ENCODE data around the gene UGGT2.

DNA sequence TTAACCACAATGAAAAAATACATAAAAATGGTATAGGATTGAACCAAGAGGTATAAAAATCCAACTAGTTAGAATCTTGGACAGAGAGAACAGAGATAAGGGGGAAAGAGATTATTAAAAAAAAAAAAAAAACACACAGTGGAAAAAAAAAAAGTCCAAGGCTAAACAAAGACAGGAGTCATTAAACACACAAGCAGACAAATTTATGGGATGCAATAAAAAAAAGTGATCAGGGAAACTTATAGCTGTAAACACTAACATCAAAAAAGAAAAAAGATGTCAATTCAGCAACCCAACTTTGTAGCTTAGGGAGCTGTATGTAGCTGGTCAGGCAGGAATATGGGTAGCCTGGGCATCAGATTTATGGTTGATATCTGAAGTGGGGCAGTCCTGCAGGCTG lies 247.3 kb downstream of the UGGT2 start:
- TF ChIP-seq, protein P1, sequence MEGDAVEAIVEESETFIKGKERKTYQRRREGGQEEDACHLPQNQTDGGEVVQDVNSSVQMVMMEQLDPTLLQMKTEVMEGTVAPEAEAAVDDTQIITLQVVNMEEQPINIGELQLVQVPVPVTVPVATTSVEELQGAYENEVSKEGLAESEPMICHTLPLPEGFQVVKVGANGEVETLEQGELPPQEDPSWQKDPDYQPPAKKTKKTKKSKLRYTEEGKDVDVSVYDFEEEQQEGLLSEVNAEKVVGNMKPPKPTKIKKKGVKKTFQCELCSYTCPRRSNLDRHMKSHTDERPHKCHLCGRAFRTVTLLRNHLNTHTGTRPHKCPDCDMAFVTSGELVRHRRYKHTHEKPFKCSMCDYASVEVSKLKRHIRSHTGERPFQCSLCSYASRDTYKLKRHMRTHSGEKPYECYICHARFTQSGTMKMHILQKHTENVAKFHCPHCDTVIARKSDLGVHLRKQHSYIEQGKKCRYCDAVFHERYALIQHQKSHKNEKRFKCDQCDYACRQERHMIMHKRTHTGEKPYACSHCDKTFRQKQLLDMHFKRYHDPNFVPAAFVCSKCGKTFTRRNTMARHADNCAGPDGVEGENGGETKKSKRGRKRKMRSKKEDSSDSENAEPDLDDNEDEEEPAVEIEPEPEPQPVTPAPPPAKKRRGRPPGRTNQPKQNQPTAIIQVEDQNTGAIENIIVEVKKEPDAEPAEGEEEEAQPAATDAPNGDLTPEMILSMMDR (IDR thresholded peaks at IDR 0.05): no peak
- TF ChIP-seq POLR2A (IDR thresholded peaks at IDR 0.05): no peak

Data from esophagus squamous epithelium (tissue), 4 donors.